Measurements from ENCODE around the gene MRPS35. TPM values are rescaled to one million over a fixed set of nuclear protein-coding genes. Genes with fewer than 3 reads are reported as not detected.

The MRPS35 gene
- total RNA-seq, 4 donors from 2014 or later = 76.3 to 153 (median 98.2) TPM

DNA sequence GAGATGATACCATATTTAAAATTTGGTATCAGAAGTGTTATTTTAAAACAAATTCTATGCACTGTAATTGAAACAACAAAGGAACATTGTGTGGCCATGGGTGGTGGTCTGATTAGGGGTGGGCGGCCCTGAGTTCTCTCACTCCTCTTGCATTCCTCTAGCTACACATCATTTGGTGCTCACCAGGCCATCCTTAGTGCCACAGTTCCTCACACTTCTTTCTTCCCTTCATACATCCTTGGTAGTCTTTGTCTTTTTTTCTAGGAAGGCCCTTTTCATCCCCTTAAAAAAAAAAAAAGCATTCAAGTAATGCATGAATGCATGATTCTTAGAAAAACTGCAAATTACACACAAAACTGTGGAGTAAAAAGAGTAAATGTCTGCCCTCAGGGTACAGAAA lies 71.8 kb downstream of the MRPS35 start:
- Histone ChIP-seq H3K27ac (no peak overlapping the region), H3K4me3 (no peak overlapping the region), H3K27me3 (no peaks in the 10 kb centered on the region), H3K36me3 (no peaks in the 10 kb centered on the region), H3K9me3 (no peaks in the 10 kb centered on the region), H3K4me1 (peaks cover 12 to 18% of the 10 kb centered on the region in 2 donors)
- no peak for DNase-seq
- intact Hi-C loops (cut with DNase I; ENCODE audit: low total_unique reads) (loop anchor here (5.0 kb wide), 1 partner anchor 70 kb away; the partner anchor contains the start of gene MRPS35), in situ Hi-C loops (cut with MboI; ENCODE audit: low sequenced_read_pairs in 4 of 4) (no loop called here)
- no peak for ATAC-seq
- TF ChIP-seq, protein P1, sequence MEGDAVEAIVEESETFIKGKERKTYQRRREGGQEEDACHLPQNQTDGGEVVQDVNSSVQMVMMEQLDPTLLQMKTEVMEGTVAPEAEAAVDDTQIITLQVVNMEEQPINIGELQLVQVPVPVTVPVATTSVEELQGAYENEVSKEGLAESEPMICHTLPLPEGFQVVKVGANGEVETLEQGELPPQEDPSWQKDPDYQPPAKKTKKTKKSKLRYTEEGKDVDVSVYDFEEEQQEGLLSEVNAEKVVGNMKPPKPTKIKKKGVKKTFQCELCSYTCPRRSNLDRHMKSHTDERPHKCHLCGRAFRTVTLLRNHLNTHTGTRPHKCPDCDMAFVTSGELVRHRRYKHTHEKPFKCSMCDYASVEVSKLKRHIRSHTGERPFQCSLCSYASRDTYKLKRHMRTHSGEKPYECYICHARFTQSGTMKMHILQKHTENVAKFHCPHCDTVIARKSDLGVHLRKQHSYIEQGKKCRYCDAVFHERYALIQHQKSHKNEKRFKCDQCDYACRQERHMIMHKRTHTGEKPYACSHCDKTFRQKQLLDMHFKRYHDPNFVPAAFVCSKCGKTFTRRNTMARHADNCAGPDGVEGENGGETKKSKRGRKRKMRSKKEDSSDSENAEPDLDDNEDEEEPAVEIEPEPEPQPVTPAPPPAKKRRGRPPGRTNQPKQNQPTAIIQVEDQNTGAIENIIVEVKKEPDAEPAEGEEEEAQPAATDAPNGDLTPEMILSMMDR (IDR thresholded peaks at IDR 0.05 in 4 of 5, conservative IDR thresholded peaks at IDR 0.05 in 1 of 5) = no peak
- TF ChIP-seq POLR2A (IDR thresholded peaks at IDR 0.05) = no peak

DNA sequence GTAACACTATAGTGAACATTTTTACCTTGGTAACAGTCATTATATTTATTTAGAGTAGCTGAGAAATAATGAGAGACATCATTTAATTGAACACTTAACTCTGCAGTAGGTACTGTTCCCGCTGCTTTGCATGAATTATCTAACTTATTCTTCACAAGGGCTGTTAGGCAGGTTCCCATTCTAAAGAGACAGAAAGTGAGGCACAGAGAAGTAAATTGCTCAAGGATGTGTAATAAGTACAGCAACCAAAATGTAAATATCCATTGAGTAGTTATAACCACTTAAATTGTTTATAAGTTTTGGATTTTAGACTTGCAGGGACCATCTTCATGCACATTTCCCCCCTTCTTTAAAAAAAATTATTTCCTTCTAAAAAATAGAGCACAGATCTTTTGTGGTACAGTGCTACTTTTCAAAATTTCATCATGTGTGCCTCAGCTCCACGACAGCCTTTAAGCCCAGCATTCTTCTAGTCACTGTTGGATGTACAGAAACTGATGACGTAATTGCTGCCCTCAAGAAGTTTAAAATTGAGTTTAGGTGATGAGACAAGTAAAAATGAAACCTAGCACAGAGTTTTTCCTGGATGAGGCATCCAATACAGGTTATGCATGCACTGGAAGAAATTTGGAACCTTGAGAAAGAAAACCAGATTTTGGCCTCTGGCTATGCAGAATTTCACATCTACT lies 75.4 kb downstream of the MRPS35 start:
- DNase-seq (no peak), ATAC-seq (no peak)
- Histone ChIP-seq H3K36me3 (peaks cover 0 to 1% of the 10 kb centered on the region in 2 donors), H3K27ac (no peak overlapping the region), H3K4me1 (peaks cover 3 to 12% of the 10 kb centered on the region in 2 donors), H3K4me3 (no peak overlapping the region), H3K27me3 (no peaks in the 10 kb centered on the region), H3K9me3 (no peaks in the 10 kb centered on the region)
- no peak for TF ChIP-seq POLR2A (IDR thresholded peaks at IDR 0.05)
- TF ChIP-seq, protein P1 (IDR thresholded peaks at IDR 0.05 in 4 of 5, conservative IDR thresholded peaks at IDR 0.05 in 1 of 5) = no peak
- in situ Hi-C loops (cut with MboI; ENCODE audit: low sequenced_read_pairs in 4 of 4) (no loop called here), intact Hi-C loops (cut with DNase I; ENCODE audit: low total_unique reads) (no loop called here)

DNA sequence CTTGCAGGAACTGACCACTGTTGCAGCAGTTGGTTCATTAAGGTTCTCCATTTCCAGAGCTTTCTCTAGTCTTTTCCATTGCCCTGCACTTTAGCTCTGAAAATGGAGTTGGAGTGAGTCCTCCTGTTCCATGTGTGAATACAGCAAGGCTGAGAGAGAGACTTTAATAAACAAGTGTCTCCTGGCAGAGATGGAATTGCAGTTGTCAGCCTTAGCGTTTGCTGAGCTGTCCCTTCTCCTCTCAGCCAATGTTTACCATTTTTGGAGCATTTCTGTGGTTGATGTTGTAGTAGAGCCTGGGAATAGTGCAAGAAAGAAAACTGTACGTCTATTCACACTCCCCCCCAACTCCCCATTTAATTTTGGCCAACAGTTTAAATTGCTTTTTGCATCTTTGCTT lies 76.9 kb downstream of the MRPS35 start:
- TF ChIP-seq, protein P1 (IDR thresholded peaks at IDR 0.05 in 4 of 5, conservative IDR thresholded peaks at IDR 0.05 in 1 of 5) = no peak
- TF ChIP-seq POLR2A (IDR thresholded peaks at IDR 0.05) = no peak
- ATAC-seq = no peak
- H3K4me3 ChIP-seq = no peak overlapping the region
- DNase-seq = no peak
- H3K9me3 ChIP-seq = no peaks in the 10 kb centered on the region
- no peak overlapping the region for H3K27ac ChIP-seq
- intact Hi-C loops (cut with DNase I; ENCODE audit: low total_unique reads) (no loop called here), in situ Hi-C loops (cut with MboI; ENCODE audit: low sequenced_read_pairs in 4 of 4) (no loop called here)
- peaks cover 0 to 17% of the 10 kb centered on the region in 2 donors for H3K36me3 ChIP-seq
- H3K27me3 ChIP-seq = no peaks in the 10 kb centered on the region
- H3K4me1 ChIP-seq = no peaks in the 10 kb centered on the region

DNA sequence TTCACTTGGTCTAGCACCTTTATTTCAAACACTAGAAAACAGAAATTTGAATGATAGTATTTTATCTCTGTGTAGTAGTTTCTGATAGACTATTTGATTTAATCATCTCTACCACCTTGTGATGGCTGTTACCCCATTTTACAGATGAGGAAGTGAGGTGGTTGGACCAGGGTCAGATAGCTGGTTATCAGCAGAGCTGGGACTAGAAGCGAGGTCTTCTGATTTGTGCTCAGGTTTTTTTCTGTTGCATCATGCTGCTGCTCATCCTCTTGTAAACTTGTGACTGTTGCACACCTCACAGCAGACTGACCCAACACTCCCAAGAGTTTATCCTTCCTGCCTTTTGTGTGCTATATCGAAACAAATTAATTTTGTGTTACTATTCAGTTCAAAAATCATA lies 79.5 kb downstream of the MRPS35 start:
- H3K27ac ChIP-seq = no peak overlapping the region
- intact Hi-C loops (cut with DNase I; ENCODE audit: low total_unique reads) = no loop called here
- no peak for DNase-seq
- in situ Hi-C loops (cut with MboI; ENCODE audit: low sequenced_read_pairs in 4 of 4) = no loop called here
- ATAC-seq = no peak
- H3K36me3 ChIP-seq = peaks cover 0 to 24% of the 10 kb centered on the region in 2 donors
- no peaks in the 10 kb centered on the region for H3K9me3 ChIP-seq
- H3K27me3 ChIP-seq = no peaks in the 10 kb centered on the region
- TF ChIP-seq, protein P1 (IDR thresholded peaks at IDR 0.05 in 4 of 5, conservative IDR thresholded peaks at IDR 0.05 in 1 of 5) = no peak
- TF ChIP-seq POLR2A (IDR thresholded peaks at IDR 0.05) = no peak
- H3K4me1 ChIP-seq = no peaks in the 10 kb centered on the region
- H3K4me3 ChIP-seq = no peak overlapping the region

Data from gastrocnemius medialis (tissue), 4 donors.